Endothelial cell (in vitro differentiated cells): ENCODE results near the gene SEC14L1. TPM values are rescaled to one million over a fixed set of nuclear protein-coding genes. Genes with fewer than 3 reads are reported as not detected.

Experiments
- DNase-seq: peaks from one replicate; pipeline ENCODE4 v3.0.0; 2021; ENCODE audit warnings: low spot score
- H3K27ac Mint-ChIP-seq: one replicate; pipeline ENCODE4 v1.8.0; 2021; ENCODE audit warnings: mixed read lengths, inconsistent platforms; ENCODE audit not compliant: unreplicated experiment
- H3K27me3 Mint-ChIP-seq: one replicate; pipeline ENCODE4 v1.8.0; 2021; ENCODE audit warnings: mild to moderate bottlenecking, moderate library complexity, mixed read lengths, inconsistent platforms; ENCODE audit not compliant: unreplicated experiment
- H3K36me3 Mint-ChIP-seq: one replicate; pipeline ENCODE4 v1.8.0; 2021; ENCODE audit warnings: mild to moderate bottlenecking, low read depth, mixed read lengths, inconsistent platforms; ENCODE audit not compliant: unreplicated experiment
- H3K4me1 Mint-ChIP-seq: one replicate; pipeline ENCODE4 v1.8.0; 2021; ENCODE audit warnings: mild to moderate bottlenecking, mixed read lengths, inconsistent platforms; ENCODE audit not compliant: unreplicated experiment
- H3K4me3 Mint-ChIP-seq: one replicate; pipeline ENCODE4 v1.8.0; 2021; ENCODE audit warnings: mild to moderate bottlenecking, mixed read lengths, inconsistent platforms; ENCODE audit not compliant: unreplicated experiment
- H3K9me3 Mint-ChIP-seq: one replicate; pipeline ENCODE4 v1.8.0; 2021; ENCODE audit warnings: mixed read lengths, inconsistent platforms; ENCODE audit not compliant: unreplicated experiment
- CTCF ChIP-seq: fragments of 200-600 bp; sonication (generic); IDR thresholded peaks from one replicate; pipeline ENCODE4 v1.5.0; 2021; ENCODE audit warnings: antibody characterized with exemption; ENCODE audit not compliant: unreplicated experiment
- total RNA-seq: library from RNA; stranded (reverse); fragmentation: NEBNext Ultra II Directional; extraction: Animal tissue kit (Norgen Biotek cat#: 25700); gene quantifications from one replicate; pipeline ENCODE4 v1.2.1, GENCODE V29; 2021; ENCODE audit not compliant: unreplicated experiment

Gene SEC14L1
- total RNA-seq, 1 donor from 2014 or later, result 315 TPM

GRCh38 chr17:77233635-77234334, 93.0 kb downstream of the SEC14L1 start:
- Mint-ChIP-seq H3K9me3 (no peaks in the 10 kb centered on the region), H3K27ac (no peak overlapping the region), H3K27me3 (peaks cover 7% of the 10 kb centered on the region), H3K4me3 (no peak overlapping the region), H3K36me3 (peaks cover 6% of the 10 kb centered on the region), H3K4me1 (peaks cover 2% of the 10 kb centered on the region)
- no peak for TF ChIP-seq CTCF
- DNase-seq, result no peak

GRCh38 chr17:77234695-77235094, 93.9 kb downstream of the SEC14L1 start:
- H3K36me3 Mint-ChIP-seq, result peaks cover 6% of the 10 kb centered on the region
- H3K9me3 Mint-ChIP-seq, result no peaks in the 10 kb centered on the region
- no peak for DNase-seq
- H3K27ac Mint-ChIP-seq, result no peak overlapping the region
- no peak overlapping the region for H3K4me3 Mint-ChIP-seq
- TF ChIP-seq CTCF, result no peak
- peaks cover 7% of the 10 kb centered on the region for H3K27me3 Mint-ChIP-seq
- H3K4me1 Mint-ChIP-seq, result peaks cover 2% of the 10 kb centered on the region

DNA sequence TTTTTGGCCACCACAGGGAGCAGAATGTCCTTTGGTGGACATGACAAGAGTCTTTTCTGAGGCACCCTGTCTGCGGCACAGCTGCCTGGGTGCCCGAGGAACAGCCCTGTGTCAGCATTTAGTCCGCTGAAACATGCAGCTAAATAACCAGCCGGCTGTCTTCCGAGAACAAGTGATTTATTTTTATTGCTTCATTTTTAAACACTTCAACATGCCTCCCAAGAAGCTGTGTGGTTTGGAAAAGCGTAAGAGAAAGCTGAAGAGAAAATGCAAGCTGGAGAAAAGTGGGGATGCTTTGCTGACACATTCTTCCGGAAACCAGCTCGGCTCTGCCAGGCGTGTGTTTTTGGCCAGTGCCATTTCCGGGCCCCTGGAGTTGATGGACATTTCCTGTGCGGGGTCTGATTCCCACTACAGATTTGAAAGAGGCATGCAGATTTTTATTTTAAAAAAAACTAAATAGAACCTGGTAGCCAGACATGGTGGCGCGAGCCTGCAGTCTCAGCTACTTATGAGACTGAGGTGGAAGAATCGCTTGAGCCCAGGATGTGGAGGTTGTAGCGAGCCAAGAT, 94.7 kb downstream of the SEC14L1 start:
- Mint-ChIP-seq H3K9me3 (no peaks in the 10 kb centered on the region), H3K27me3 (peaks cover 7% of the 10 kb centered on the region), H3K4me1 (peaks cover 2% of the 10 kb centered on the region), H3K36me3 (peaks cover 6% of the 10 kb centered on the region), H3K4me3 (no peak overlapping the region), H3K27ac (no peak overlapping the region)
- no peak for TF ChIP-seq CTCF
- no peak for DNase-seq

GRCh38 chr17:77237232-77238008, 96.7 kb downstream of the SEC14L1 start:
- no peak overlapping the region for H3K27ac Mint-ChIP-seq
- H3K36me3 Mint-ChIP-seq, result peaks cover 4% of the 10 kb centered on the region
- H3K4me3 Mint-ChIP-seq, result no peak overlapping the region
- peaks cover 2% of the 10 kb centered on the region for H3K4me1 Mint-ChIP-seq
- H3K9me3 Mint-ChIP-seq, result no peaks in the 10 kb centered on the region
- peaks cover 3% of the 10 kb centered on the region for H3K27me3 Mint-ChIP-seq
- DNase-seq, result no peak
- no peak for TF ChIP-seq CTCF

GRCh38 chr17:77240976-77241375, 100.2 kb downstream of the SEC14L1 start:
- Mint-ChIP-seq H3K4me1 (peaks cover 4% of the 10 kb centered on the region), H3K27ac (no peak overlapping the region), H3K9me3 (no peaks in the 10 kb centered on the region), H3K4me3 (no peak overlapping the region), H3K36me3 (no peaks in the 10 kb centered on the region), H3K27me3 (peaks cover 2% of the 10 kb centered on the region)
- DNase-seq, result no peak
- TF ChIP-seq CTCF, result no peak
